DMS 273 (cell line): ENCODE data around the gene ABI3BP.
A peak's percentile ranks its signal among the peaks of the same experiment; 100 is the strongest.

ENCODE experiments used
- DNase-seq: peaks from one replicate; lab custom pipeline; 2025; ENCODE audit not compliant: unreplicated experiment; lab: John Stamatoyannopoulos, UW

ABI3BP gene

GRCh38 chr3:100982710-100983109 lies 10.5 kb downstream of the ABI3BP start:
- DNase-seq = no peak

GRCh38 chr3:100981164-100981911 lies 11.9 kb downstream of the ABI3BP start:
- no peak for DNase-seq

GRCh38 chr3:100978011-100978659 lies 15.1 kb downstream of the ABI3BP start:
- no peak for DNase-seq

GRCh38 chr3:100976611-100977010 lies 16.6 kb downstream of the ABI3BP start:
- DNase-seq = no peak

- DNase-seq = no peak
Observed at GRCh38 chr3:100975714-100976113, 17.5 kb downstream of the ABI3BP start.

GRCh38 chr3:100973594-100973993 lies 19.6 kb downstream of the ABI3BP start:
- no peak for DNase-seq

GRCh38 chr3:100972867-100973266 lies 20.4 kb downstream of the ABI3BP start:
- DNase-seq = no peak

GRCh38 chr3:100972301-100972844 lies 20.8 kb downstream of the ABI3BP start:
- no peak for DNase-seq

- DNase-seq = no peak
Observed at GRCh38 chr3:100971798-100972197, 21.4 kb downstream of the ABI3BP start.

GRCh38 chr3:100970477-100970990 lies 22.7 kb downstream of the ABI3BP start:
- no peak for DNase-seq

GRCh38 chr3:100968932-100969906 lies 24.0 kb downstream of the ABI3BP start:
- no peak for DNase-seq

- no peak for DNase-seq
Observed at GRCh38 chr3:100966807-100967206, 26.4 kb downstream of the ABI3BP start.

- peak; percentile 35 for DNase-seq
Observed at GRCh38 chr3:100966049-100966491, 27.2 kb downstream of the ABI3BP start.

GRCh38 chr3:100963041-100963440 lies 30.2 kb downstream of the ABI3BP start:
- DNase-seq = no peak

- no peak for DNase-seq
Observed at GRCh38 chr3:100957261-100957986, 35.8 kb downstream of the ABI3BP start.

GRCh38 chr3:100956276-100956675 lies 36.9 kb downstream of the ABI3BP start:
- DNase-seq = no peak

GRCh38 chr3:100954990-100955389 lies 38.2 kb downstream of the ABI3BP start:
- no peak for DNase-seq

GRCh38 chr3:100954199-100954935 lies 38.9 kb downstream of the ABI3BP start:
- DNase-seq = no peak

GRCh38 chr3:100953103-100953502 lies 40.1 kb downstream of the ABI3BP start:
- DNase-seq = no peak

GRCh38 chr3:100947119-100947518 lies 46.1 kb downstream of the ABI3BP start:
- DNase-seq = no peak
